Muscle layer of duodenum (tissue), 2 donors: ENCODE data around the gene EVC2.

Experiments used
- H3K27ac ChIP-seq: one replicate; pipeline ENCODE4 v1.7.0; 2013; ENCODE audit warnings: mild to moderate bottlenecking, low read length
- H3K27me3 ChIP-seq: one replicate; pipeline ENCODE4 v1.7.0; 2013; ENCODE audit warnings: low read depth, mild to moderate bottlenecking, control low read depth, low read length
- H3K36me3 ChIP-seq, 2 donors: one replicate each; pipeline ENCODE4 v1.7.0; 2013; ENCODE audit warnings: low read length in 2 of 2, control low read depth in 1 of 2, mild to moderate bottlenecking in 1 of 2; ENCODE audit not compliant: insufficient read depth in 2 of 2, control insufficient read depth in 1 of 2
- H3K4me1 ChIP-seq, 2 donors: one replicate each; pipeline ENCODE4 v1.7.0; 2013; ENCODE audit warnings: low read length in 2 of 2, mild to moderate bottlenecking in 2 of 2, control low read depth in 1 of 2, moderate library complexity in 1 of 2; ENCODE audit not compliant: insufficient read depth in 2 of 2, control insufficient read depth in 1 of 2
- H3K4me3 ChIP-seq, 2 donors: one replicate each; pipeline ENCODE4 v1.7.0; 2013; ENCODE audit warnings: low read length in 2 of 2, low read depth in 1 of 2, mild to moderate bottlenecking in 1 of 2
- H3K9me3 ChIP-seq, 2 donors: one replicate each; pipeline ENCODE4 v1.7.0; 2013; ENCODE audit warnings: low read length in 2 of 2, control low read depth in 1 of 2, mild to moderate bottlenecking in 1 of 2; ENCODE audit not compliant: control insufficient read depth in 1 of 2
- donor health status: healthy.

Gene EVC2

DNA sequence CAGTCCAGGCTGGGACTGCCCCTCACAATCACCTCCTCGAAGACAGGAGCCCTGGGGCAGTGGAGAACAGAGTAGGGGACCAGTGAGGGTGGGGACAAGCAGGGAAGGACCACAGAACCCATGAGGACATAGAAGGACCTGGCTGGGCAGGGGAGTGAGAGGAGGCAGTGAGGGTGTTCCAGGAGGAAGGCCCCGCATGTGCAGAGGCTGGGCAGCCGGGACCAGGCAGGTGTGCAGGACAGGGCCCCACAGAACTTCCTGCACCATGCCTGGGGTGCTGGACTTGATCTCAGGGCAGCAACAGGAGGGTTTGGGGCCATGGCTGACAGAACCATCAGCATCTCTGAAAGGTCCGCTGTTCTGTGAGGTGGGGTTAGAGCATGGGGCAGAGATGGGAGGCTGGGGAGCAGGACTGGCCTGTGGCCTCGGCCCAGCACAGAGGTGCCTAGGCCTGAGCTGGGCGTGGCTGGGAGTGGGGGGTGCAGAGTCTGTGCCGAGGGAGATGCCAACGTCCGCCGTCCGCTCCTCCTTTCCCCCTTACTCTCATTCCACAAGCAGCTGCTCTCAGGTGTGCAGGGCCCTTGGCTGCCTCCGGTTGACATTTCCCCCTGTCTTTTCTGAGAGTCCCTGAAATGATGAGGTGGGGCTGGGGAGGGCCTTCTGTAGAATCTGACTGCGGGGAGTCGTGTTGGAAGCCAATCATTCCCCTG lies 43.5 kb upstream of the EVC2 start:
- H3K9me3 ChIP-seq = no peaks in the 10 kb centered on the region
- no peak overlapping the region for H3K4me3 ChIP-seq
- H3K36me3 ChIP-seq = peaks cover 32 to 74% of the 10 kb centered on the region in 2 donors
- H3K4me1 ChIP-seq = no peaks in the 10 kb centered on the region
- no peak overlapping the region for H3K27ac ChIP-seq
- H3K27me3 ChIP-seq = no peaks in the 10 kb centered on the region

DNA sequence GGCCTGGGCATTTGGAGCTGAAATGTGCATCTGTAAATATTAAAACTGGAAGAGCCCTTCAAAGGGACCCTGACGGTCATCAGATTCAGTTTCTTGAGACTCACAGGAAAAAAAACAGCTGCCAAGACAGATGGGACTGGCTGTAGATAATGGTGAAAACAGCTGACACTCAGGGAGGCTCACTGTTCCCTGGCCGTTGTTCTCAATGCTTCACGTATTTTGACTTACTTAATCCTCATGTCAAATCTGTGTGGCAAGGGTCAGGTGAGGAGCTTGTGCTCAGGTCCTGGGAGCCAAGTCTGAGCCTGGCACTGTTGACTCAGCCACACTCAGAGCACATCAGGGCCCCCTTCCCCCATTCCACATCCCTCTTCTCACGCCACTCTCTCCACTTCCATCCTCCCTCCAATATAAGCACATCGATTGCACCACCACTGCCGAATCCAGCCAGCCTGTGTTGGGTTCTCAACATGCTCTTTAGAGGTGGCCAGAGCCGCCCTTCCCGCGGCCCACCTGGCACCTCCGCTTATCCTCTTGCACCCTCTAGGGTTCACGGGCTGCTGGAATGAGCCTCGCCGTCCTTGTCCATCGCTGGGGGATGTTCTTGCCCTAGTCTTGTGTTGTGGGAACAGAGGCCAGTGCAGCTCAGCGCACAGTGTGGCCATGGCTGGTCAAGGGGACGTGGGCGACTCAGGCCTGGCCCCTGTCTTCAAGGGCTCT lies 42.7 kb upstream of the EVC2 start:
- Histone ChIP-seq H3K4me1 (no peaks in the 10 kb centered on the region), H3K4me3 (no peak overlapping the region), H3K27ac (no peak overlapping the region), H3K36me3 (peaks cover 26 to 67% of the 10 kb centered on the region in 2 donors), H3K27me3 (no peaks in the 10 kb centered on the region), H3K9me3 (no peaks in the 10 kb centered on the region)

DNA sequence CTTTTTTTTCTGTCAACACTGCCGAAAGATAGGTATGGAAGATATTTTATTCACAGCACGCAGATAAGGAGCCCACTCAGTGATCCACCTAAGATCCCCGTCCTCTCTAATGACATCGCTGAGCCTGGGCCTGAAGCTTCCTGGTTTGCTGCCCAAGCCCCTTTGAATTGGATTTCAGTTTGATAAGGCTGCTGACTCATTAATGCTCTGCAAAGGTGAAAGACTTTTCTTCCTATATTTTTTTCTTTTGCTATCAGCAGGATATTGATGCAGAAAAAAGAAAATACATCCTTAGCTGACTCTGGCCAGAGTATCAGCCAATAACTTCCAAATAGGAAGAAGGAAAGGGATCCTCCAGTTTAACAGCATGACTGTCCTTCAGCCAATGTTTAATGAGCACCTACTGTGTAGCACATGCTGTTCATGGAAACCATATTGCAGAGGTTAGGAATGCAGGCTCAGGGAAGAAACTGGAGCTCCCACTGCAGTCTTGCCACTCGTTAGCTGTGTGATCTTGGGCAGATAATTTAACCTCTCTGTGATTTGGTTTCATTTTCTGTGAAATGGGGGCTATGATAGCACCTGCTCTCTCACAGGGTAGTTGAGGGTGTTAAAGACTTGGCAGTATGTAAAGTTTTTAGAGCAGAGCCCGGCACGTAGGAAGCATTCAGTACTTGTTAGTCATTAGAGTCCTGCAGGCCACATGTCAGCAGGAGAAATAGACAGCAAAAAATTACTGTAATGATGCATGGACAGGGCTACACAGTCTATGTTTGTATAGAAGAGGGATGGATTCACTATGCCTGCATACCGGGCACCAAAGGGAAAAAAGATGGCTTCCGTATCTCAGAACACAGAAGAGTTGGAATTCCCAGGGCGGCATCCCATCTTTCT lies 41.9 kb upstream of the EVC2 start:
- H3K4me3 ChIP-seq = no peak overlapping the region
- H3K36me3 ChIP-seq = peaks cover 21 to 65% of the 10 kb centered on the region in 2 donors
- H3K27ac ChIP-seq = no peak overlapping the region
- no peaks in the 10 kb centered on the region for H3K9me3 ChIP-seq
- no peaks in the 10 kb centered on the region for H3K27me3 ChIP-seq
- H3K4me1 ChIP-seq = no peaks in the 10 kb centered on the region

DNA sequence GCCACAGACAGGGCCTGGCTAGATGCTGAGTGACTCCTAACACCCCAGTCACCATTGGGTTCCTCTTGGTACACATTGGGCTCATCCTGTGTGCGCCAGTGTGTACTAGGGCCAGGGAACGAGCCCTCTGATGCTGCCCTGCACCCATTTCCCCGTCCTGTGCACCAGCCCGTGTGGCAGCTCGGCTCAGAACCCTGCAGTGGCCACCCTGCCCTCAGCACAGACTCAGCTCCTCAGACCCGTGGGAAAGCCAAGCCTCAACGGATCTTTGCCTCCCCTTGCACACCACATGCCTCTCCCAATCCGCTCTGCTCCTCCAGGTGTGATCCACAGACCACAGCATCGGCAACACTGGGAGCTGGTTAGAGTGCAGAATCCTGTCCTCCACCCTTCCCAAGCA lies 41.2 kb upstream of the EVC2 start:
- no peak overlapping the region for H3K4me3 ChIP-seq
- H3K36me3 ChIP-seq = peaks cover 17 to 63% of the 10 kb centered on the region in 2 donors
- no peaks in the 10 kb centered on the region for H3K4me1 ChIP-seq
- H3K27me3 ChIP-seq = no peaks in the 10 kb centered on the region
- no peaks in the 10 kb centered on the region for H3K9me3 ChIP-seq
- no peak overlapping the region for H3K27ac ChIP-seq

DNA sequence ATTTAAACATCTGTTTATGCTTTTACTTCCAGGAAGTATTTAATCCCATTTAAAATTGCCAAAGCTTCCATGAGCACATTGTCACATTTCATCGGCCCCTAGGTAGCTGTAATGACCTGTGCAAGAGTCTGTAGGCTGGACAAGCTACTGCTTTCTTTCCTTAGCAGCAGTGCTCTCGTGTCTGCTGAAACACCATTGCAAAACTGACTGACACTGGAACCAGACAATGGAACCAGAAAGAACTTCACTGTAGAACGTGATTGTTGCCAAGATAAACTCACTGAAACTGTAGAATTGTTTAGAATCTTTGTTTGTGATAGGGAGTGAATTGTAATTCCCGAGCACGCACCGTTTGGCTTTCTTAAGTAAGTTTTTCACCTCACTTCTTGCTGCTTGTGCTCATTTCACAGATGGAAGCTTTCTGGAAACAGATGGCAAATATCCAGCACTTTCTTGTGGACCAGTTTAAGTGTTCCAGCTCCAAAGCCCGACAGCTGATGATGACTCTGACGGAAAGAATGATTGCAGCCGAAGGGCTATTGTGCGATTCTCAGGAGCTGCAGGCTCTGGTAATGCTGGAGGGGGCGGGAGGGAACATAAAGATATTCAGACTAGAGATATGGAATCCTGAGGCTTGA lies 39.5 kb upstream of the EVC2 start:
- Histone ChIP-seq H3K9me3 (no peaks in the 10 kb centered on the region), H3K27ac (no peak overlapping the region), H3K4me3 (no peak overlapping the region), H3K4me1 (no peaks in the 10 kb centered on the region), H3K36me3 (peaks cover 11 to 64% of the 10 kb centered on the region in 2 donors), H3K27me3 (no peaks in the 10 kb centered on the region)

DNA sequence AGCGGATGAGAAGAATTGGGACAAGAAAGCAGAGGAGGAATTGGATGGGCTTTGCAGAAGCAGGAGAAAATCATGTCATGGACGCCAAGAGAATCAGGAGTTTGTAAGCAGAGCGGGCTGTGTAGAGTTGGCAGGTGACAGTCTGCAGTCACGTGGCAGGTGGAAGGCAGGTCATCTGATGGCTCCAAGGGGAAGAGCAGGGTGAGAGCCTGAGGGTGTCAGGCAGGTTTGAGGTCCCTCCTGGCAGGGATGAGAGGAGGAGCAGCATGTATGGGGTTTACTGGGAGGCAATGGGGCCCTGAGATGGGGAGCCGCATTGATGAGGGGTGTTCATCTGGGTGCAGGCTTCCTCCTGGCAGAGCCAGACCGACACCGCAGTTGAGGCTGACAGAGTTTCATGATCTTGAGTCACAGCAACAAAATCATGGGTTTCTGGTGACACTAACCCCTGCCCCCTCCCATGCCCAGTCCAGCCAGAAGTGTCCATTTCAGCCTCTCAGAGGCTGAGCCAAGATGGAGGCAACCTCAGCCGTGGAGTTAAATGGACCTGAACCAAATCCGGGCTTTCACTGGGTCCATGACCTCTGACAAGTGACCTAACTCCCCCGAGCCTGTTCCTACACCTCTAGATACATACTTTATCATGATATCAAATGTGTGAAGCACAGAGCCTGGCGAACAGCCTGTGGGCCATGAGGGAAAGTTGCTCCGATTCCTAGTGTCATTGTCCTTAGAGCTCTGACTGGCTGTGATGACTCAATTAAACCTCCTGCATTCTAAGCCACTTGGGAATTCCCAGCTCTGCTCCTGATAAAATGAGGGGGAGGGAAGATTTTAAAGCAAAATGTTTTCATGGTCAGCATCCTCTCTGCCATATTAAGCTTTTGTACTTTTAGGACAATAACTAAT lies 38.7 kb upstream of the EVC2 start:
- H3K36me3 ChIP-seq = peaks cover 18 to 64% of the 10 kb centered on the region in 2 donors
- no peak overlapping the region for H3K27ac ChIP-seq
- no peaks in the 10 kb centered on the region for H3K4me1 ChIP-seq
- H3K9me3 ChIP-seq = no peaks in the 10 kb centered on the region
- no peak overlapping the region for H3K4me3 ChIP-seq
- H3K27me3 ChIP-seq = no peaks in the 10 kb centered on the region

DNA sequence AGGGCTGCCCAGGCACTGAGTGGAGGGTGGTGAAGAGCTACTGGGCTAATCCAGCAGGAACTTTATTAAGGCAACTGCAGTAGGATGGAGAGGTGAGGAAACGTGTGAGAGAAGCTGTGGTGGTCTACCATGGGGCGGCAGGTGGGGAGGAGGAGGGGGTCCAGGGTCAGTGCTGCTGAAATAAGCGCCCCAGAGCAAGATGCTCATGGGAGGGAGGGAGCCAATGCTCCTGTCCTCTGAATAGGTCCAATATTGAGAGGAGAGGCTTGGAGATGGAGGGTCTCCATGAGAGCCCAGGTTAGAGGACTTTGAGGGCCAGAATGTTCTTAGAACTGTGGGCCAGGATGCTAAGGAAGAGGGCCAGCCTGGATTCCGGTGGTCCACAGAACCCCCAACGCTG lies 37.9 kb upstream of the EVC2 start:
- Histone ChIP-seq H3K4me3 (no peak overlapping the region), H3K27ac (no peak overlapping the region), H3K27me3 (no peaks in the 10 kb centered on the region), H3K4me1 (no peaks in the 10 kb centered on the region), H3K36me3 (peaks cover 20 to 62% of the 10 kb centered on the region in 2 donors), H3K9me3 (no peaks in the 10 kb centered on the region)

DNA sequence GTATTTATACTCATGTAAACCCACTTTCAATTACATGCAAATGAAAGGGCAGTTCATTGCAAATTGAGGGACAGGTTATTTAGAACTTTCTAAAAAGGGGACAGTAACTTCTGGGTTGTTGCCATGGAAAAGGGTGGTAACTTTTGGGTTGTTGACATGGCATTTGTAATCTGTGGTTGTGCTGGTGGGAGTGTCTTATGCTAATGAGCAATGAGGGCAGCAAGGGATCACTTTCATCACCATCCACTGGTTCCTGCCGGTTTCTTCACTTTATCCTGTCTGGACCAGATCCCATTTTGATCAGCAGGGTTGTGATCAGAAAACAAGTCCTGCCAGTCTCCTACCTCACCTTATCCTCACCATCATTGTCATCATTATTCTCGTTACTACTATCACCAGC lies 34.6 kb upstream of the EVC2 start:
- Histone ChIP-seq H3K9me3 (no peaks in the 10 kb centered on the region), H3K4me3 (no peak overlapping the region), H3K4me1 (no peaks in the 10 kb centered on the region), H3K27me3 (no peaks in the 10 kb centered on the region), H3K27ac (no peak overlapping the region), H3K36me3 (peaks cover 14 to 41% of the 10 kb centered on the region in 2 donors)

DNA sequence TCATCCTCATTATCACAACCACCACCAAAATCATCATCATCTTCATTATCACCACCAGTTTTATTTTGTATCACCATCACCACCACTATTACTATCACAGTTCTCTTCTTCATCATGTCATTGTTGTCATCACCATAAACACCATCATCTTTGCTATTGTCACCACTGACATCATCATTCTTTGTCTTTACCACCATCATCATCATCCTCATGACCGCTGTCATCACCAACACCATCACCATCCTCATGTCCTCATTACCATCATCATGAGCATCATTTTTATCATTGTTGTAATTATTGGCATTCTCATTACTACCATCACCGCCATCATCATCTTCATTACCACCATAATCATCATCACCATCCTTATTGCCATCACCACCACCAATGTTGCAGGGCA lies 34.0 kb upstream of the EVC2 start:
- no peaks in the 10 kb centered on the region for H3K4me1 ChIP-seq
- H3K36me3 ChIP-seq = peaks cover 14 to 41% of the 10 kb centered on the region in 2 donors
- no peak overlapping the region for H3K4me3 ChIP-seq
- no peak overlapping the region for H3K27ac ChIP-seq
- H3K9me3 ChIP-seq = no peaks in the 10 kb centered on the region
- no peaks in the 10 kb centered on the region for H3K27me3 ChIP-seq

DNA sequence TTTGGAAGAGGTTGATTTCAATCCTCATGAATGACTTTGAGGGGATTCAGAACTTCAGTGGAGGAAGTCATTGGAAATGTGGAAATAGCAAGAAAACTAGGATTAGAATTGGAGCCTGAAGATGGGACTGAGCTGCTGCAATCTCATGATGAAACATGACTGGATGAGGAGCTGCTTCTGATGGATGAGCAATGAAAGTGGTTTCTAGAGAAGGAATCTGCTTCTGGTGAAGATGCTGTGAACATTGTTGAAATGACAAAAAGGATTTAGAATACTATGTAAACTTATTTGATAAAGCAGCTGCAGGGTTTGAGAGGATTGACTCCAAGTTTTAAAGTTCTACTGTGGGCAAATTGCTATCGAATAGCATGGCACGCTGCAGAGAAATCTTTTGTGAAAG lies 29.7 kb upstream of the EVC2 start:
- Histone ChIP-seq H3K27me3 (no peaks in the 10 kb centered on the region), H3K9me3 (no peaks in the 10 kb centered on the region), H3K4me1 (no peaks in the 10 kb centered on the region), H3K27ac (no peak overlapping the region), H3K4me3 (no peak overlapping the region), H3K36me3 (peaks cover 18 to 44% of the 10 kb centered on the region in 2 donors)
